ENCODE results near the gene NKAIN2. TPM values are rescaled to one million over a fixed set of nuclear protein-coding genes. Genes with fewer than 3 reads are reported as not detected.
"Not testable (repeated sequence)": the region's sequence is repeated elsewhere in the genome, so short reads cannot be mapped to it uniquely, and the experiment has no call there.

Gene NKAIN2
- total RNA-seq, 2 experiments from 2014 or later = not detected

- DNase-seq (no peak), ATAC-seq (no peak)
- ChIA-PET CTCF (no interaction called here), POLR2A (no interaction called here)
- H3K27me3 Mint-ChIP-seq = no peaks in the 10 kb centered on the region
- no peaks in the 10 kb centered on the region for H3K36me3 Mint-ChIP-seq (ENCODE audit: low read depth)
- no peaks in the 10 kb centered on the region for H3K4me1 Mint-ChIP-seq
- no peaks in the 10 kb centered on the region for H3K9me3 Mint-ChIP-seq (ENCODE audit: low read depth)
- H3K4me3 Mint-ChIP-seq = no peak overlapping the region
- H3K27ac Mint-ChIP-seq = no peak overlapping the region
- intact Hi-C loops (cut with DNase I, micrococcal nuclease) = no loop called here
Observed at GRCh38 chr6:124524491-124525200, 721.0 kb downstream of the NKAIN2 start.

- DNase-seq (no peak), ATAC-seq (no peak)
- ChIA-PET CTCF (no interaction called here), POLR2A (no interaction called here)
- Mint-ChIP-seq H3K36me3 (ENCODE audit: low read depth) (no peaks in the 10 kb centered on the region), H3K27me3 (no peaks in the 10 kb centered on the region), H3K4me3 (no peak overlapping the region), H3K4me1 (no peaks in the 10 kb centered on the region), H3K27ac (no peak overlapping the region), H3K9me3 (ENCODE audit: low read depth) (no peaks in the 10 kb centered on the region)
- intact Hi-C loops (cut with DNase I, micrococcal nuclease) = no loop called here
Observed at GRCh38 chr6:124530926-124531325, 727.3 kb downstream of the NKAIN2 start.

- no peak overlapping the region for H3K27ac Mint-ChIP-seq
- H3K9me3 Mint-ChIP-seq (ENCODE audit: low read depth) = no peaks in the 10 kb centered on the region
- H3K4me3 Mint-ChIP-seq = no peak overlapping the region
- ATAC-seq (no peak), DNase-seq (no peak)
- no peaks in the 10 kb centered on the region for H3K27me3 Mint-ChIP-seq
- CTCF ChIA-PET = no interaction called here
- no peaks in the 10 kb centered on the region for H3K4me1 Mint-ChIP-seq
- intact Hi-C loops (cut with DNase I, micrococcal nuclease) = no loop called here
- H3K36me3 Mint-ChIP-seq (ENCODE audit: low read depth) = no peaks in the 10 kb centered on the region
- POLR2A ChIA-PET = no interaction called here
Observed at GRCh38 chr6:124535299-124535698, 731.6 kb downstream of the NKAIN2 start.

GRCh38 chr6:124535746-124536145 is 732.1 kb downstream of the NKAIN2 start:
- Mint-ChIP-seq H3K9me3 (ENCODE audit: low read depth) (no peaks in the 10 kb centered on the region), H3K27ac (no peak overlapping the region), H3K36me3 (ENCODE audit: low read depth) (no peaks in the 10 kb centered on the region), H3K4me3 (no peak overlapping the region), H3K4me1 (no peaks in the 10 kb centered on the region), H3K27me3 (no peaks in the 10 kb centered on the region)
- DNase-seq (no peak), ATAC-seq (no peak)
- POLR2A ChIA-PET = no interaction called here
- intact Hi-C loops (cut with DNase I, micrococcal nuclease) = no loop called here
- CTCF ChIA-PET = no interaction called here

GRCh38 chr6:124536157-124536841 is 732.6 kb downstream of the NKAIN2 start:
- intact Hi-C loops (cut with DNase I, micrococcal nuclease) = no loop called here
- H3K36me3 Mint-ChIP-seq (ENCODE audit: low read depth) = no peaks in the 10 kb centered on the region
- no peaks in the 10 kb centered on the region for H3K27me3 Mint-ChIP-seq
- H3K4me1 Mint-ChIP-seq = no peaks in the 10 kb centered on the region
- no peak overlapping the region for H3K4me3 Mint-ChIP-seq
- DNase-seq (no peak), ATAC-seq (no peak)
- ChIA-PET CTCF (no interaction called here), POLR2A (no interaction called here)
- H3K27ac Mint-ChIP-seq = no peak overlapping the region
- H3K9me3 Mint-ChIP-seq (ENCODE audit: low read depth) = no peaks in the 10 kb centered on the region

GRCh38 chr6:124536842-124537191 is 733.2 kb downstream of the NKAIN2 start:
- DNase-seq = no peak
- Mint-ChIP-seq H3K27me3 (no peaks in the 10 kb centered on the region), H3K27ac (no peak overlapping the region), H3K36me3 (ENCODE audit: low read depth) (no peaks in the 10 kb centered on the region), H3K4me3 (no peak overlapping the region), H3K4me1 (no peaks in the 10 kb centered on the region), H3K9me3 (ENCODE audit: low read depth) (no peaks in the 10 kb centered on the region)
- no peak for ATAC-seq
- CTCF ChIA-PET = no interaction called here
- POLR2A ChIA-PET = no interaction called here
- intact Hi-C loops (cut with DNase I, micrococcal nuclease) = no loop called here

- no peak for DNase-seq
- Mint-ChIP-seq H3K27me3 (no peaks in the 10 kb centered on the region), H3K27ac (no peak overlapping the region), H3K4me3 (no peak overlapping the region), H3K36me3 (ENCODE audit: low read depth) (no peaks in the 10 kb centered on the region), H3K4me1 (no peaks in the 10 kb centered on the region), H3K9me3 (ENCODE audit: low read depth) (no peaks in the 10 kb centered on the region)
- intact Hi-C loops (cut with DNase I, micrococcal nuclease) = no loop called here
- ChIA-PET POLR2A (no interaction called here), CTCF (no interaction called here)
- ATAC-seq = no peak
Observed at GRCh38 chr6:124539096-124539495, 735.4 kb downstream of the NKAIN2 start.

GRCh38 chr6:124541573-124541972 is 737.9 kb downstream of the NKAIN2 start:
- ATAC-seq (no peak), DNase-seq (no peak)
- Mint-ChIP-seq H3K36me3 (ENCODE audit: low read depth) (no peaks in the 10 kb centered on the region), H3K4me1 (no peaks in the 10 kb centered on the region), H3K4me3 (no peak overlapping the region), H3K9me3 (ENCODE audit: low read depth) (no peaks in the 10 kb centered on the region), H3K27ac (no peak overlapping the region), H3K27me3 (no peaks in the 10 kb centered on the region)
- ChIA-PET POLR2A (no interaction called here), CTCF (interaction anchor here (0.7 kb wide), 1 partner anchor 1192 kb away, joined by 3 read pairs; no protein-coding TSS in a partner anchor)
- intact Hi-C loops (cut with DNase I, micrococcal nuclease) = no loop called here

GRCh38 chr6:124546601-124547000 is 742.9 kb downstream of the NKAIN2 start:
- ATAC-seq = no peak
- intact Hi-C loops (cut with DNase I, micrococcal nuclease) = no loop called here
- Mint-ChIP-seq H3K4me3 (no peak overlapping the region), H3K9me3 (ENCODE audit: low read depth) (no peaks in the 10 kb centered on the region), H3K36me3 (ENCODE audit: low read depth) (no peaks in the 10 kb centered on the region), H3K4me1 (no peaks in the 10 kb centered on the region), H3K27me3 (no peaks in the 10 kb centered on the region), H3K27ac (no peak overlapping the region)
- DNase-seq = no peak
- ChIA-PET POLR2A (no interaction called here), CTCF (no interaction called here)

GRCh38 chr6:124551711-124552233 is 748.1 kb downstream of the NKAIN2 start:
- DNase-seq (no peak), ATAC-seq (no peak)
- no peaks in the 10 kb centered on the region for H3K4me1 Mint-ChIP-seq
- no peaks in the 10 kb centered on the region for H3K9me3 Mint-ChIP-seq (ENCODE audit: low read depth)
- POLR2A ChIA-PET = no interaction called here
- no peak overlapping the region for H3K27ac Mint-ChIP-seq
- intact Hi-C loops (cut with DNase I, micrococcal nuclease) = no loop called here
- H3K4me3 Mint-ChIP-seq = no peak overlapping the region
- CTCF ChIA-PET = no interaction called here
- no peaks in the 10 kb centered on the region for H3K27me3 Mint-ChIP-seq
- H3K36me3 Mint-ChIP-seq (ENCODE audit: low read depth) = no peaks in the 10 kb centered on the region

GRCh38 chr6:124557873-124558272 is 754.2 kb downstream of the NKAIN2 start:
- ATAC-seq (no peak), DNase-seq (no peak)
- intact Hi-C loops (cut with DNase I, micrococcal nuclease) = no loop called here
- ChIA-PET POLR2A (no interaction called here), CTCF (no interaction called here)
- Mint-ChIP-seq H3K9me3 (ENCODE audit: low read depth) (no peaks in the 10 kb centered on the region), H3K27me3 (no peaks in the 10 kb centered on the region), H3K4me3 (no peak overlapping the region), H3K27ac (no peak overlapping the region), H3K4me1 (no peaks in the 10 kb centered on the region), H3K36me3 (ENCODE audit: low read depth) (no peaks in the 10 kb centered on the region)

GRCh38 chr6:124560078-124560477 is 756.4 kb downstream of the NKAIN2 start:
- intact Hi-C loops (cut with DNase I, micrococcal nuclease); H3K4me3 Mint-ChIP-seq; ATAC-seq; H3K9me3 Mint-ChIP-seq (ENCODE audit: low read depth); H3K27ac Mint-ChIP-seq; POLR2A ChIA-PET; H3K27me3 Mint-ChIP-seq; DNase-seq; CTCF ChIA-PET; H3K4me1 Mint-ChIP-seq; H3K36me3 Mint-ChIP-seq (ENCODE audit: low read depth): not testable (repeated sequence)

Measured in activated CD4-positive, alpha-beta T cell treated with anti-CD3 and anti-CD28 coated beads for 36 hours (primary cell).